Astrocyte (in vitro differentiated cells and primary cell): ENCODE data around the gene ALDH3A1.

ENCODE experiments used
- CTCF ChIP-seq: IDR thresholded peaks from 2 replicates; pipeline ENCODE4 v1.5.1; 2011; ENCODE audit warnings: low read depth, mild to moderate bottlenecking, inconsistent platforms, low read length, moderate library complexity; ENCODE audit not compliant: insufficient read depth
- EZH2 ChIP-seq: IDR thresholded peaks from 2 replicates; pipeline ENCODE4 v1.6.1; 2012; ENCODE audit warnings: mild to moderate bottlenecking, low read length, inconsistent platforms; ENCODE audit not compliant: insufficient read depth

DNA sequence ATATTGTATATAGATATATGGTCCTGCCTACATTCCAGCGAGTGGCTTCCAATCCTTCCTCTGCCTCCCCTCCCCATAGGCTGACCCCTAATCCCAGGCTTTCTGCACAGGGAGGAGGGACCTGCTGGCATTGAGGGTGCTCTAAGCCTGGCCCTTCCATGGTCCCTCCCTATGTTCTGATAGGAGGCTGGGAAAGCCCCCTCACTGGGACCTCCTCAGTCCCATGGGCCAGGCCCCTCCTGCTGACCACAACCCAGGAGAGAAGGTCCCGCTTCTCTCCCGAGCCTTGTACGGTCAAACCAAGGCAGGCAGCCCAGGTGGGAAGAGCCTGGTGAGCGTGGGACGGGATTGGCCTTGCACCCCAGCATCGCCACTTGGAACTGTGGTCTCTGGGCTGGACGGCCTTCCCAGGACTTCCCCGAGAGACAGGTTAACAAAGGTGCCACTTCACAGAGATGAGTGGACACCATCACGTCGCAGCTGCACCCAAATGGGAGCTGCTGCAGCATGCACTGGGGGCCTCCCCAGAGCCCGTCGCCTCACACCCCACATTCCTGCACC, 859 bp downstream of the ALDH3A1 start:
- TF ChIP-seq CTCF: no peak
- no peak for TF ChIP-seq EZH2
